ENCODE measurements around the gene STT3A. TPM values are rescaled to one million over a fixed set of nuclear protein-coding genes. Genes with fewer than 3 reads are reported as not detected.

STT3A gene
- polyA plus RNA-seq, 3 donors: 27.4 to 75.3 (median 54.2) TPM

- Histone ChIP-seq H4K20me1 (ENCODE audit: insufficient read depth, low read length) (no peaks in the 10 kb centered on the region), H3K4me1 (ENCODE audit: control insufficient read depth in 1 of 2, insufficient read depth in 2 of 2, low read length in 2 of 2) (peaks cover 17 to 23% of the 10 kb centered on the region in 2 donors), H3K27ac (ENCODE audit: low read depth in 1 of 2, low read length in 2 of 2) (peak overlapping the region; percentile 90 to 94), H3K9ac (ENCODE audit: insufficient read depth, low read length, poor library complexity, severe bottlenecking) (peak overlapping the region; percentile 86), H2AFZ (ENCODE audit: insufficient read depth, low read depth, low read length, poor library complexity, severe bottlenecking) (peak overlapping the region; percentile 94), H3K4me3 (replicated peaks in 1 of 3; ENCODE audit: low read depth in 2 of 3, low read length in 3 of 3) (peak overlapping the region; percentile 75 to 97 (median 96)), H3K36me3 (replicated peaks in 1 of 2; ENCODE audit: control insufficient read depth in 1 of 2, insufficient read depth in 2 of 2, low read length in 2 of 2) (peaks cover 20 to 27% of the 10 kb centered on the region in 2 donors), H3K79me2 (ENCODE audit: insufficient read depth, low read length) (peaks cover 36% of the 10 kb centered on the region), H3K9me3 (replicated peaks in 1 of 2; ENCODE audit: control insufficient read depth in 1 of 2, insufficient read depth in 1 of 2, low read length in 2 of 2) (no peaks in the 10 kb centered on the region), H3K4me2 (replicated peaks; ENCODE audit: extremely low read depth, low read length, poor library complexity, severe bottlenecking) (peak overlapping the region; percentile 100), H3K27me3 (ENCODE audit: control insufficient read depth in 2 of 2, insufficient read depth in 2 of 2, low read length in 2 of 2) (no peaks in the 10 kb centered on the region)
- Mint-ChIP-seq H3K27ac (peak overlapping the region; percentile 94 to 99 (median 98)), H3K36me3 (peaks cover 17 to 35% of the 10 kb centered on the region in 2 donors), H3K27me3 (ENCODE audit: low read depth in 3 of 3) (peaks cover 0 to 2% (median 0%) of the 10 kb centered on the region in 3 donors), H3K4me1 (peaks cover 15% of the 10 kb centered on the region), H3K4me3 (peak overlapping the region; percentile 91 to 97), H3K9me3 (no peaks in the 10 kb centered on the region)
- TF ChIP-seq, protein P1, sequence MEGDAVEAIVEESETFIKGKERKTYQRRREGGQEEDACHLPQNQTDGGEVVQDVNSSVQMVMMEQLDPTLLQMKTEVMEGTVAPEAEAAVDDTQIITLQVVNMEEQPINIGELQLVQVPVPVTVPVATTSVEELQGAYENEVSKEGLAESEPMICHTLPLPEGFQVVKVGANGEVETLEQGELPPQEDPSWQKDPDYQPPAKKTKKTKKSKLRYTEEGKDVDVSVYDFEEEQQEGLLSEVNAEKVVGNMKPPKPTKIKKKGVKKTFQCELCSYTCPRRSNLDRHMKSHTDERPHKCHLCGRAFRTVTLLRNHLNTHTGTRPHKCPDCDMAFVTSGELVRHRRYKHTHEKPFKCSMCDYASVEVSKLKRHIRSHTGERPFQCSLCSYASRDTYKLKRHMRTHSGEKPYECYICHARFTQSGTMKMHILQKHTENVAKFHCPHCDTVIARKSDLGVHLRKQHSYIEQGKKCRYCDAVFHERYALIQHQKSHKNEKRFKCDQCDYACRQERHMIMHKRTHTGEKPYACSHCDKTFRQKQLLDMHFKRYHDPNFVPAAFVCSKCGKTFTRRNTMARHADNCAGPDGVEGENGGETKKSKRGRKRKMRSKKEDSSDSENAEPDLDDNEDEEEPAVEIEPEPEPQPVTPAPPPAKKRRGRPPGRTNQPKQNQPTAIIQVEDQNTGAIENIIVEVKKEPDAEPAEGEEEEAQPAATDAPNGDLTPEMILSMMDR (IDR thresholded peaks at IDR 0.05): no peak
- intact Hi-C loops (cut with micrococcal nuclease): no loop called here
- no peak for DNase-seq
- WGBS (ENCODE audit: insufficient coverage): 0% methylated on average over 20 of the region's 20 CpGs
Measured at GRCh38 chr11:125625225-125625629, 32.6 kb downstream of the STT3A start.

DNA sequence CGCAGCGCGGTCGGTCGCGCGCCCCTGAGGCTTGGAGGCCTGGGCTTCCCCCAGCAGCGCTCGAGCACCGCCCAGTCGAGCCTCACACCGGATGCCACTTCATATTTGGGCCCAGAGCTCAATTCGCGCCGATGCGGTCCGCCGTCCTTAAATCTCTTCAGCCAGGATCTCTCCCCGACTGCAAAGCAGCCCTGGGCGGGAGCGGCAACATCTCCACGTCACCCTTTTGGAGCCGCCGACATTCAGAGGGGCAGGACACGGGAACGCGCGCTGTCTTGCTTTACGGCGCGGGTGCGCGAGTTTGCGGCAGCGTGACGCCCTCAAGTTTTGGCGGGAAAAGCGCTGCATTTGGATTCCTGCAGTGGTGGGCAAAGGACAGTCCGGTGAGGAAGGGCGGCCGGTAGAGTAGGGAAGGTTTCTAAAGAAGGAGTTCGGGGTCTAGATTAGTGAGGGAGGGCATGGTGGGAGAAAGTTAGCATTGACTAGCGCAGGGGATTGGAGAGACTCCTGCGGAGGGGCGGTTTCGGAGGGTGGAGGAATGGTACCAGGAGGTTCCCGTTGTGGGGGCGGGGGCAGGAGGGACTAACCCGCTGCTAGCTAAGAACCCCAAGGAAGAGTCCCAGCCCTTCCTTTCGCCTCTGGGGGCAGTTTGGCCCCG, 33.1 kb downstream of the STT3A start:
- peaks cover 13 to 30% of the 10 kb centered on the region in 2 donors for H3K36me3 Mint-ChIP-seq
- H3K27me3 ChIP-seq (ENCODE audit: control insufficient read depth in 2 of 2, insufficient read depth in 2 of 2, low read length in 2 of 2): no peaks in the 10 kb centered on the region
- peak overlapping the region; percentile 94 for H2AFZ ChIP-seq (ENCODE audit: insufficient read depth, low read depth, low read length, poor library complexity, severe bottlenecking)
- peak overlapping the region; percentile 100 for H3K4me2 ChIP-seq (replicated peaks; ENCODE audit: extremely low read depth, low read length, poor library complexity, severe bottlenecking)
- no peaks in the 10 kb centered on the region for H4K20me1 ChIP-seq (ENCODE audit: insufficient read depth, low read length)
- peaks cover 17 to 23% of the 10 kb centered on the region in 2 donors for H3K4me1 ChIP-seq (ENCODE audit: control insufficient read depth in 1 of 2, insufficient read depth in 2 of 2, low read length in 2 of 2)
- intact Hi-C loops (cut with micrococcal nuclease): no loop called here
- H3K9ac ChIP-seq (ENCODE audit: insufficient read depth, low read length, poor library complexity, severe bottlenecking): peak overlapping the region; percentile 86
- peaks cover 15% of the 10 kb centered on the region for H3K4me1 Mint-ChIP-seq
- H3K27ac Mint-ChIP-seq: peak overlapping the region; percentile 94 to 99 (median 98)
- peak overlapping the region; percentile 91 to 97 for H3K4me3 Mint-ChIP-seq
- under 1% methylated on average over 47 of the region's 51 CpGs for WGBS (ENCODE audit: insufficient coverage)
- H3K9me3 Mint-ChIP-seq: no peaks in the 10 kb centered on the region
- H3K27ac ChIP-seq (ENCODE audit: low read depth in 1 of 2, low read length in 2 of 2): peak overlapping the region; percentile 90 to 94
- H3K9me3 ChIP-seq (replicated peaks in 1 of 2; ENCODE audit: control insufficient read depth in 1 of 2, insufficient read depth in 1 of 2, low read length in 2 of 2): no peaks in the 10 kb centered on the region
- peak overlapping the region; percentile 75 to 97 (median 96) for H3K4me3 ChIP-seq (replicated peaks in 1 of 3; ENCODE audit: low read depth in 2 of 3, low read length in 3 of 3)
- peaks cover 37% of the 10 kb centered on the region for H3K79me2 ChIP-seq (ENCODE audit: insufficient read depth, low read length)
- TF ChIP-seq, protein P1 (IDR thresholded peaks at IDR 0.05): no peak
- H3K27me3 Mint-ChIP-seq (ENCODE audit: low read depth in 3 of 3): peaks cover 0 to 2% (median 0%) of the 10 kb centered on the region in 3 donors
- H3K36me3 ChIP-seq (replicated peaks in 1 of 2; ENCODE audit: control insufficient read depth in 1 of 2, insufficient read depth in 2 of 2, low read length in 2 of 2): peaks cover 15 to 24% of the 10 kb centered on the region in 2 donors
- peak; percentile 62 to 71 (median 70) for DNase-seq
